Left lung (tissue), 10 donors: ENCODE measurements around the gene EMILIN1. TPM values are rescaled to one million over a fixed set of nuclear protein-coding genes. Genes with fewer than 3 reads are reported as not detected.

Experiments used
- ATAC-seq: fragments of 200-7000 bp; cut with Tn5 transposase; one replicate; pipeline ENCODE4 v1.9.1; 2020; ENCODE audit warnings: moderate library complexity
- DNase-seq, 4 donors: peaks; one replicate each; pipeline ENCODE4 v3.0.0-alpha.2; 2013 to 2020
- H3K27ac ChIP-seq, 2 donors: fragments of 200-600 bp; sonication (generic) in 1 of 2; one replicate each; pipeline versions ENCODE4 v1.5.0 to v1.8.0; 2020 to 2021
- H3K27me3 ChIP-seq, 2 donors: fragments of 200-600 bp; sonication (generic) in 1 of 2; one replicate each; pipeline versions ENCODE4 v1.5.0 to v1.8.0; 2020 to 2021
- H3K36me3 ChIP-seq, 2 donors: fragments of 200-600 bp; sonication (generic) in 1 of 2; one replicate each; pipeline versions ENCODE4 v1.5.0 to v1.8.0; 2020 to 2021
- H3K4me1 ChIP-seq, 2 donors: fragments of 200-600 bp; one replicate each; pipeline ENCODE4 v1.8.0; 2021
- H3K4me3 ChIP-seq, 2 donors: fragments of 200-600 bp; sonication (generic) in 1 of 2; one replicate each; pipeline versions ENCODE4 v1.5.0 to v1.8.0; 2020 to 2021; ENCODE audit warnings: mild to moderate bottlenecking in 1 of 2
- H3K9me3 ChIP-seq, 2 donors: fragments of 200-600 bp; sonication (generic) in 1 of 2; one replicate each; pipeline versions ENCODE4 v1.5.0 to v1.8.0; 2020 to 2021
- CTCF ChIP-seq, 2 donors: fragments of 200-600 bp; sonication (generic) in 1 of 2; IDR thresholded peaks; one replicate each; pipeline versions ENCODE4 v1.5.0 to v1.8.0; 2021; ENCODE audit warnings: antibody characterized with exemption in 2 of 2
- intact Hi-C, 2 donors: fragments of 100-400 bp; cut with DNase I; formaldehyde crosslinking; loops; one replicate each; pipeline versions ENCODE4 v1.11.2 to v1.14.2; 2022
- polyA plus RNA-seq, 6 donors: library from polyadenylated mRNA; unstranded; fragments of 120-200 nt; gene quantifications; one replicate each; pipeline ENCODE4 v1.2.1, GENCODE V29; 2013; ENCODE audit not compliant: insufficient read length in 6 of 6
- total RNA-seq, 2 donors: library from RNA; stranded (reverse); fragmentation: NEBNext Ultra II Directional; extraction: Animal tissue kit (Norgen Biotek cat#: 25700); gene quantifications; one replicate each; pipeline ENCODE4 v1.2.1, GENCODE V29; 2021
- donor health status: DM: no; HTN: yes; CAD: no.
- donor health status: DM: no; HTN: no; CAD: no.

EMILIN1 gene
- total and polyA plus RNA-seq, 8 donors, result 137 to 268 (median 176) TPM

- TF ChIP-seq CTCF (IDR thresholded peaks at IDR 0.05), result no peak
- Histone ChIP-seq H3K27ac (peak overlapping the region; percentile 85 to 92), H3K36me3 (peaks cover 0 to 38% of the 10 kb centered on the region in 2 donors), H3K9me3 (no peaks in the 10 kb centered on the region), H3K4me3 (peak overlapping the region; percentile 72 to 91), H3K4me1 (peaks cover 24 to 68% of the 10 kb centered on the region in 2 donors), H3K27me3 (no peaks in the 10 kb centered on the region)
- ATAC-seq (peak; percentile 4), DNase-seq (no peak)
- intact Hi-C loops, result no loop called here
Measured at GRCh38 chr2:27070653-27071276, 7.7 kb upstream of the EMILIN1 start.

GRCh38 chr2:27071277-27071989 lies 7.0 kb upstream of the EMILIN1 start, which contains the start of gene OST4:
OST4 (minus strand) TSS chr2:27071654.
- H3K4me3 ChIP-seq, result peak within 1 kb of the TSS; percentile 72 to 91
- peak; percentile 94 to 99 (median 96) for DNase-seq
- H3K36me3 ChIP-seq, result peaks cover 0 to 34% of the 10 kb centered on the region in 2 donors
- peak within 1 kb of the TSS; percentile 85 to 92 for H3K27ac ChIP-seq
- peaks cover 24 to 71% of the 10 kb centered on the region in 2 donors for H3K4me1 ChIP-seq
- no peaks in the 10 kb centered on the region for H3K27me3 ChIP-seq
- H3K9me3 ChIP-seq, result no peaks in the 10 kb centered on the region
- peak; percentile 98 for ATAC-seq
- intact Hi-C loops, result no loop called here
- TF ChIP-seq CTCF (IDR thresholded peaks at IDR 0.05), result no peak

- ATAC-seq, result peak; percentile 16
- intact Hi-C loops, result no loop called here
Measured at GRCh38 chr2:27071990-27072830, 6.2 kb upstream of the EMILIN1 start.

GRCh38 chr2:27072920-27073319 lies 5.5 kb upstream of the EMILIN1 start:
- Histone ChIP-seq H3K9me3 (no peaks in the 10 kb centered on the region), H3K36me3 (peaks cover 0 to 20% of the 10 kb centered on the region in 2 donors), H3K4me3 (no peak overlapping the region), H3K27me3 (peaks cover 0 to under 1% of the 10 kb centered on the region in 2 donors), H3K4me1 (peaks cover 30 to 81% of the 10 kb centered on the region in 2 donors), H3K27ac (peak overlapping the region; percentile 85 to 92)
- TF ChIP-seq CTCF (IDR thresholded peaks at IDR 0.05), result no peak
- ATAC-seq, result no peak
- intact Hi-C loops, result no loop called here
- no peak for DNase-seq

More at GRCh38 chr2:27071990-27072830, 6.2 kb upstream of the EMILIN1 start:
- peaks cover 0 to 27% of the 10 kb centered on the region in 2 donors for H3K36me3 ChIP-seq
- peaks cover 27 to 76% of the 10 kb centered on the region in 2 donors for H3K4me1 ChIP-seq
- DNase-seq, result peak in 3 of 4 donors; percentile 70 to 95 (median 95)
- TF ChIP-seq CTCF (IDR thresholded peaks at IDR 0.05), result no peak
- H3K27me3 ChIP-seq, result no peaks in the 10 kb centered on the region
- H3K27ac ChIP-seq, result peak overlapping the region; percentile 85 to 92
- H3K9me3 ChIP-seq, result no peaks in the 10 kb centered on the region
- peak overlapping the region; percentile 72 to 91 for H3K4me3 ChIP-seq
